B cell (primary cell): ENCODE results near the gene FAM107A. TPM values are rescaled to one million over a fixed set of nuclear protein-coding genes. Genes with fewer than 3 reads are reported as not detected.

Source experiments
- ATAC-seq: fragments of 200-7000 bp; cut with Tn5 transposase; one replicate; pipeline ENCODE4 v1.10.0; 2021; ENCODE audit warnings: low read depth, mild to moderate bottlenecking, moderate number of reproducible peaks, moderate library complexity
- CTCF ChIA-PET: fragments of 350-600 bp; sonication (Branson Sonifier 250); formaldehyde crosslinking; loops from one replicate; lab custom pipeline; 2021; ENCODE audit warnings: antibody characterized with exemption, inconsistent platforms; lab: Charles Lee
- POLR2A ChIA-PET: fragments of 350-600 bp; sonication (Branson Sonifier 250); formaldehyde crosslinking; loops from one replicate; lab custom pipeline; 2021; ENCODE audit warnings: antibody characterized with exemption; lab: Charles Lee
- DNase-seq: peaks from one replicate; pipeline ENCODE4 v3.0.0; 2013
- H2AFZ ChIP-seq: 2 replicates; pipeline ENCODE4 v1.6.1; 2012; ENCODE audit warnings: mild to moderate bottlenecking, low read depth, low read length; ENCODE audit not compliant: insufficient read depth, poor library complexity, severe bottlenecking
- H3K27ac ChIP-seq, 2 donors: 1 replicate in 1 of 2; 2 replicates in 1 of 2; pipeline ENCODE4 v1.5.1; 2012 to 2013; ENCODE audit warnings: low read length in 2 of 2, mild to moderate bottlenecking in 2 of 2, moderate library complexity in 1 of 2
- H3K27me3 ChIP-seq, 4 experiments: fragments of 200-600 bp in 1 of 4; sonication (generic) in 1 of 4; replicated peaks in 1 of 4; 1 replicate in 2 of 4; 2 replicates in 2 of 4; pipeline versions ENCODE4 v1.6.1 to v1.7.0; 2013 to 2016; ENCODE audit warnings: low read length in 3 of 4, mild to moderate bottlenecking in 2 of 4, mixed read lengths in 1 of 4, moderate library complexity in 1 of 4; ENCODE audit not compliant: insufficient read depth in 4 of 4, control insufficient read depth in 3 of 4; ENCODE audit errors: control extremely low read depth in 1 of 4
- H3K36me3 ChIP-seq, 2 experiments: replicated peaks in 1 of 2; 1 replicate in 1 of 2; 2 replicates in 1 of 2; pipeline versions ENCODE4 v1.6.1 to v1.7.1; 2013; ENCODE audit warnings: low read length in 1 of 2; ENCODE audit not compliant: insufficient read depth in 2 of 2, control insufficient read depth in 1 of 2; ENCODE audit errors: control extremely low read depth in 1 of 2, extremely low read depth in 1 of 2
- H3K4me1 ChIP-seq, 2 donors: fragments of 200-600 bp in 1 of 2; sonication (generic) in 1 of 2; 1 replicate in 1 of 2; 2 replicates in 1 of 2; pipeline versions ENCODE4 v1.5.1 to v1.6.1; 2013 to 2017; ENCODE audit warnings: low read length in 2 of 2; ENCODE audit not compliant: control insufficient read depth in 2 of 2, insufficient read depth in 2 of 2
- H3K4me2 ChIP-seq: replicated peaks from 2 replicates; pipeline ENCODE3; 2012; ENCODE audit warnings: mild to moderate bottlenecking, low read depth, low read length; ENCODE audit not compliant: poor library complexity, severe bottlenecking
- H3K4me3 ChIP-seq, 5 experiments: fragments of 200-600 bp in 1 of 5; sonication (generic) in 1 of 5; 1 replicate in 3 of 5; 2 replicates in 2 of 5; pipeline versions ENCODE4 v1.5.1 to v1.7.0; 2011 to 2016; ENCODE audit warnings: low read length in 4 of 5, mild to moderate bottlenecking in 4 of 5, low read depth in 2 of 5, control low read depth in 1 of 5, moderate library complexity in 1 of 5; ENCODE audit not compliant: insufficient read depth in 1 of 5; ENCODE audit errors: control extremely low read depth in 1 of 5, extremely low read depth in 1 of 5
- H3K79me2 ChIP-seq: fragments of 200-600 bp; sonication (generic); one replicate; pipeline ENCODE4 v1.6.0; 2016; ENCODE audit warnings: low read length; ENCODE audit not compliant: control insufficient read depth, insufficient read depth
- H3K9ac ChIP-seq: fragments of 200-600 bp; sonication (generic); 2 replicates; pipeline ENCODE4 v1.6.1; 2017; ENCODE audit warnings: mild to moderate bottlenecking, low read length, moderate library complexity
- H3K9me3 ChIP-seq, 3 donors: one replicate each; pipeline versions ENCODE4 v1.6.1 to v1.7.1; 2013; ENCODE audit warnings: low read length in 2 of 3; ENCODE audit not compliant: control insufficient read depth in 2 of 3, insufficient read depth in 1 of 3; ENCODE audit errors: control extremely low read depth in 1 of 3
- H4K20me1 ChIP-seq: 2 replicates; pipeline ENCODE4 v1.6.0; 2012; ENCODE audit warnings: mild to moderate bottlenecking, low read length; ENCODE audit not compliant: insufficient read depth, control insufficient read depth, poor library complexity, severe bottlenecking
- H3K27ac Mint-ChIP-seq: one replicate; pipeline ENCODE4 v1.8.0; 2021; ENCODE audit warnings: mixed read lengths
- H3K27me3 Mint-ChIP-seq: one replicate; pipeline ENCODE4 v1.8.0; 2021; ENCODE audit warnings: mixed read lengths
- H3K4me1 Mint-ChIP-seq: one replicate; pipeline ENCODE4 v1.8.0; 2021; ENCODE audit warnings: mixed read lengths
- H3K4me3 Mint-ChIP-seq: one replicate; pipeline ENCODE4 v1.8.0; 2021; ENCODE audit warnings: mixed read lengths
- H3K9me3 Mint-ChIP-seq: one replicate; pipeline ENCODE4 v1.8.0; 2022; ENCODE audit warnings: mixed read lengths; ENCODE audit not compliant: insufficient read depth
- EZH2 ChIP-seq: IDR thresholded peaks from 2 replicates; pipeline ENCODE4 v1.6.1; 2012; ENCODE audit warnings: borderline replicate concordance, low read depth, mild to moderate bottlenecking, moderate library complexity, low read length; ENCODE audit not compliant: insufficient read depth, poor library complexity, severe bottlenecking
- WGBS: methylation state at CpG from one replicate; pipeline ENCODE4 v1.1.5; 2013; ENCODE audit warnings: missing lambda C conversion rate; ENCODE audit not compliant: insufficient coverage; 5-methylcytosine and 5-hydroxymethylcytosine counted together
- intact Hi-C: fragments of 100-400 bp; cut with micrococcal nuclease; formaldehyde crosslinking; loops from one replicate; pipeline ENCODE4 v1.10.0; 2022
- polyA plus RNA-seq: library from polyadenylated mRNA; depleted of rRNA; stranded (reverse); fragments of >200 nt; gene quantifications from 2 replicates; pipeline ENCODE4 v1.2.3, GENCODE V29; 2012
- total RNA-seq, 2 donors: library from RNA; stranded (reverse); fragments of 120-200 nt in 1 of 2; gene quantifications; 1 replicate in 1 of 2; 2 replicates in 1 of 2; pipeline versions ENCODE4 v1.2.3 to v1.2.4, GENCODE V29; 2013 to 2022
- TF ChIP-seq, protein P1 (sequence below): fragments of 200-600 bp; IDR thresholded peaks from one replicate; pipeline ENCODE4 v1.8.0; 2022; ENCODE audit warnings: antibody characterized with exemption, mild to moderate bottlenecking

The FAM107A gene
- total and polyA plus RNA-seq, 2 donors (not counting 1 experiment from before 2014, with no cell fraction given): not detected

DNA sequence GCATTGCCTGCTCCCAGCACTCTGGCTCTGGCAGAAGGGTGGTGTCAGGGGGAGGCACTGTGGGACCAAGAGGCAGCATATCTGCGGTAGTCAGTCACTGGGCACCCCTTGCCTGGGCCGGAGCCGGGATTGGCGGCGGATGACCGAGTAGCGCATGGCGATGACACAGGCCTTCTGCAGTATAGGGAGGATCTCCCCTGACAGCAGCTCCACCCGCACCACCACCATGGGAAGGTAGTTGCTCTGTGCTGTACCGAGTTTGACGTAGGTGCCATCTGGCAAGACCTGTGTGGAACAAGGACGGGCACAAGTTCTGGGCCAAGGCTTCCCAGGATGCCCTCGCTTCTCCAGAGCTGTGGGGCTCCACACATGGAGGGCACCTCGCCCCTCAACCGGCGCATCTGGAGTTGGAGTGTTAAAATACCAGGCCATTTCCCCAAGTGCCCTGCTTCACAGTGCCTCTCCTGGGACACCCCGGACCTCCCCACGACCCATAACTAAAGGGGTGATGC is 46.8 kb downstream of the FAM107A start:
- no peaks in the 10 kb centered on the region for H4K20me1 ChIP-seq
- intact Hi-C loops: no loop called here
- H3K27ac Mint-ChIP-seq: no peak overlapping the region
- no peak overlapping the region for H3K27ac ChIP-seq
- no peaks in the 10 kb centered on the region for H3K79me2 ChIP-seq
- 94% methylated on average over 18 of the region's 18 CpGs for WGBS
- no peak overlapping the region for H3K9ac ChIP-seq
- ChIA-PET POLR2A (no interaction called here), CTCF (interaction anchor here (1.0 to 8.2 kb wide), 5 partner anchors 9 to 353 kb away, joined by 3 to 101 read pairs (median 3); partner anchors contain the start of genes HTD2 and RPP14)
- no peak overlapping the region for H3K4me3 ChIP-seq
- H3K27me3 Mint-ChIP-seq: no peaks in the 10 kb centered on the region
- ATAC-seq (no peak), DNase-seq (no peak)
- H3K4me3 Mint-ChIP-seq: no peak overlapping the region
- H3K9me3 Mint-ChIP-seq: no peaks in the 10 kb centered on the region
- peaks cover 6% of the 10 kb centered on the region for H3K4me1 Mint-ChIP-seq
- no peaks in the 10 kb centered on the region for H3K9me3 ChIP-seq
- peaks cover 6 to 8% of the 10 kb centered on the region in 2 donors for H3K4me1 ChIP-seq
- TF ChIP-seq, protein P1, sequence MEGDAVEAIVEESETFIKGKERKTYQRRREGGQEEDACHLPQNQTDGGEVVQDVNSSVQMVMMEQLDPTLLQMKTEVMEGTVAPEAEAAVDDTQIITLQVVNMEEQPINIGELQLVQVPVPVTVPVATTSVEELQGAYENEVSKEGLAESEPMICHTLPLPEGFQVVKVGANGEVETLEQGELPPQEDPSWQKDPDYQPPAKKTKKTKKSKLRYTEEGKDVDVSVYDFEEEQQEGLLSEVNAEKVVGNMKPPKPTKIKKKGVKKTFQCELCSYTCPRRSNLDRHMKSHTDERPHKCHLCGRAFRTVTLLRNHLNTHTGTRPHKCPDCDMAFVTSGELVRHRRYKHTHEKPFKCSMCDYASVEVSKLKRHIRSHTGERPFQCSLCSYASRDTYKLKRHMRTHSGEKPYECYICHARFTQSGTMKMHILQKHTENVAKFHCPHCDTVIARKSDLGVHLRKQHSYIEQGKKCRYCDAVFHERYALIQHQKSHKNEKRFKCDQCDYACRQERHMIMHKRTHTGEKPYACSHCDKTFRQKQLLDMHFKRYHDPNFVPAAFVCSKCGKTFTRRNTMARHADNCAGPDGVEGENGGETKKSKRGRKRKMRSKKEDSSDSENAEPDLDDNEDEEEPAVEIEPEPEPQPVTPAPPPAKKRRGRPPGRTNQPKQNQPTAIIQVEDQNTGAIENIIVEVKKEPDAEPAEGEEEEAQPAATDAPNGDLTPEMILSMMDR: no peak
- TF ChIP-seq EZH2: no peak
- no peak overlapping the region for H2AFZ ChIP-seq
- H3K27me3 ChIP-seq: no peaks in the 10 kb centered on the region
- no peaks in the 10 kb centered on the region for H3K36me3 ChIP-seq
- H3K4me2 ChIP-seq: no peak overlapping the region

DNA sequence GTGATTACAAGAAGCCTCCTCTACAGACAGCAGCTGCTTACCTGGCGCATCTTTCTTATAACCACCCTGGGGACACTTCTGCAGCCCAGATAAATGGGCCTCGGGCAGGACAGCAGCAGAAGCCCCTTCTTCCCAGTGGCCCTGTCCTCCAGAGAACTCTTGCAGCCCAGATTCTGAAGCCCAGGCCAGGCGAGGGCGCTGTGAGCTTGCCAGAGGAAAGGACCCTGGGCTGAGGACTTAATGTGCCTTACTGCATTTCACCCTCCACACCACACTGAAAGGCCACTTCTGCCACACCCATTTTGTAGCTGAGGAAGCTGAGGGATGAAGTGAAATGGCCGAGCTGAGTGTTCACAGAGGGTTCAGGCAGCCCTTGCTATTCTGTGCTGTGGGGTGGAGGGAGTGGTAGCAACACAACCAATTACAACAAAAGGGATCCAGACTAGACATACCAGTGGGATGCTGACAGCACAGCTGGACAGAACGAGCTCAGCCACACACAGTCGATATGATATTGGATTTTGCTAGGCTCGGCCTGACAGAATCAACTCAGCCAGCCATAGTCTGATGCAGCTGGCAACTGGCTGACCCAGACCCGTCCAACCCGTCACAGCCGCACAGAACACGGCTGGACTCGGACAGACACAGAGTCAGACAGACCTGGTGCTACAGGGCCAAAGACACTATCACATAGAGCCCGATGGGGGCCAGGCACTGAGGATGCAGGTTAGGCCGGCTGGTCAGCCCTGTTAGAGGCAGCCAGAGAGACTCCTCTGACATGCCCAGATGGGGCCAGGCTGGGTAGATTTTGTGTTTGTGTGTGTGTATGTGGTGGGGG is 47.5 kb downstream of the FAM107A start:
- no peaks in the 10 kb centered on the region for H3K27me3 Mint-ChIP-seq
- POLR2A ChIA-PET: no interaction called here

More for the DNA sequence above, 47.5 kb downstream of the FAM107A start:
- Histone ChIP-seq H4K20me1 (no peaks in the 10 kb centered on the region), H2AFZ (no peak overlapping the region), H3K9me3 (no peaks in the 10 kb centered on the region), H3K27me3 (no peaks in the 10 kb centered on the region), H3K9ac (no peak overlapping the region), H3K79me2 (no peaks in the 10 kb centered on the region), H3K4me2 (no peak overlapping the region), H3K4me3 (no peak overlapping the region), H3K27ac (no peak overlapping the region), H3K36me3 (no peaks in the 10 kb centered on the region), H3K4me1 (peaks cover 6 to 8% of the 10 kb centered on the region in 2 donors)
- CTCF ChIA-PET: interaction anchor here (0.8 to 8.2 kb wide), 6 partner anchors 66 to 352 kb away, joined by 3 to 101 read pairs (median 4); partner anchors contain the start of genes HTD2 and RPP14
- WGBS: 98% methylated on average over 12 of the region's 15 CpGs
- no peak for TF ChIP-seq EZH2
- TF ChIP-seq, protein P1: no peak
- ATAC-seq (no peak), DNase-seq (no peak)
- H3K4me3 Mint-ChIP-seq: no peak overlapping the region
- intact Hi-C loops: no loop called here
- no peaks in the 10 kb centered on the region for H3K9me3 Mint-ChIP-seq
- no peak overlapping the region for H3K27ac Mint-ChIP-seq
- peaks cover 6% of the 10 kb centered on the region for H3K4me1 Mint-ChIP-seq
